ENCODE measurements around the gene CNTN5.

CNTN5 gene

DNA sequence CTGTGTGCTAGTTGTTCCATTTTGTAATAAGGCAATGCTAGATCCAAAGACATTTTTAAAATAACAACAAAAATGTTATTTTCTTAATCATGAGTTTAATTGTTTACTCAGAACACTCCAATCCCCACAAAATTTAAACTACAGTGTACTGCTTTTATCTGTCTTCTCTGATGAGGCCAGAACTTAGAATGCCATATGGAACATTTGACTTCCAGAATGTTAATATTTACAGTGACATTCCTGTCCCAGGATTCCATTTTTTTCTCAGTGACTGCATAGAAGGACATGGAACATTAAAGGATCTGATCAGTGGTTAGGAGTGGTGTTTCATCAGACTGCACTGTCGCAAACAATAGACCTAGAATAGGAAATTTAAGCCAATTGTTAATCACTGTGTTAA, 1171.4 kb downstream of the CNTN5 start:
- no peaks in the 10 kb centered on the region for H3K36me3 ChIP-seq (ENCODE audit: control insufficient read depth, insufficient read depth, low read length)
- H3K4me1 ChIP-seq (ENCODE audit: control insufficient read depth, insufficient read depth, low read length) = no peaks in the 10 kb centered on the region
- no peak overlapping the region for H3K9ac ChIP-seq (ENCODE audit: low read depth, low read length)
- H3K9me3 ChIP-seq (ENCODE audit: control insufficient read depth, insufficient read depth, low read length) = no peaks in the 10 kb centered on the region
- H3K4me3 ChIP-seq (ENCODE audit: low read depth, low read length) = no peak overlapping the region
- no peaks in the 10 kb centered on the region for H3K27me3 ChIP-seq (ENCODE audit: control insufficient read depth, insufficient read depth, low read length)

DNA sequence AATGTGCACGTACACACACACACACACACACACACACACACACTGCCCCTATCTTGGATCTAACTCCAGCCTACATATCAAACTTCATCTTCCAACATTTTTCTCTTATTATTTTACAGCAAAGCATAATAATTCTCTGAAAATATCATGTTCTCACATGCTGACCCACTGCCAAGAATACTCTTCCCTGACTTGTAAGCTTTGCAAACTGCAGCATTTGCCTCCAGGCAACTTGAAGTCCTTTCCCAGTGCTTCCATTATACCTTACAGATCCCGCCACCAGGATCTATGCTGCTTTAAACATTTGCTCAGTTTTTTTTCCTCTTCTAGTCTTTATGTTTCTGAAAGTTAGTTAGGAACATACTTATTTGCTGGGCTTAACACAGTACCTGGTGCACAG, 1183.0 kb downstream of the CNTN5 start:
- Histone ChIP-seq H3K9ac (ENCODE audit: low read depth, low read length) (no peak overlapping the region), H3K9me3 (ENCODE audit: control insufficient read depth, insufficient read depth, low read length) (no peaks in the 10 kb centered on the region), H3K4me3 (ENCODE audit: low read depth, low read length) (no peak overlapping the region), H3K4me1 (ENCODE audit: control insufficient read depth, insufficient read depth, low read length) (no peaks in the 10 kb centered on the region), H3K27me3 (ENCODE audit: control insufficient read depth, insufficient read depth, low read length) (no peaks in the 10 kb centered on the region), H3K36me3 (ENCODE audit: control insufficient read depth, insufficient read depth, low read length) (no peaks in the 10 kb centered on the region)

DNA sequence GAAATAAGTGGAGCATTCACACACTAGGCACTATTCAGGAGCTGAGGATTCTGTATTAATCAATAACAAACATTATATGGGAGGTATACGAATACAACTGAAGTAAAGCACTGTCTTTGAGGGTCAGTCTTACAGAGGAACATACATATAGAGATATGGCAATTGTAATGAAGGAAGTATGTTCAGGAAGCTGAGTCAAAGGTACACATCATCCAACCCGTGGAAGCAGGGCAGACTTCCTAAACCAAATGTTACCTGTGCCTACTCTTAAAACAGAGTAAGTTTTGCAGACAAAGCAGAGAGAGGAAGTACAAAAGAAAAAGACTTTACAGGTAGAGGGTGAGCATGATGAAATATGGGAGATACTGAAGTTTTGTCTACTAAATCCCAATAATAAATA, 1185.2 kb downstream of the CNTN5 start:
- no peak overlapping the region for H3K9ac ChIP-seq (ENCODE audit: low read depth, low read length)
- H3K4me1 ChIP-seq (ENCODE audit: control insufficient read depth, insufficient read depth, low read length) = no peaks in the 10 kb centered on the region
- H3K27me3 ChIP-seq (ENCODE audit: control insufficient read depth, insufficient read depth, low read length) = no peaks in the 10 kb centered on the region
- H3K9me3 ChIP-seq (ENCODE audit: control insufficient read depth, insufficient read depth, low read length) = no peaks in the 10 kb centered on the region
- H3K36me3 ChIP-seq (ENCODE audit: control insufficient read depth, insufficient read depth, low read length) = no peaks in the 10 kb centered on the region
- H3K4me3 ChIP-seq (ENCODE audit: low read depth, low read length) = no peak overlapping the region

DNA sequence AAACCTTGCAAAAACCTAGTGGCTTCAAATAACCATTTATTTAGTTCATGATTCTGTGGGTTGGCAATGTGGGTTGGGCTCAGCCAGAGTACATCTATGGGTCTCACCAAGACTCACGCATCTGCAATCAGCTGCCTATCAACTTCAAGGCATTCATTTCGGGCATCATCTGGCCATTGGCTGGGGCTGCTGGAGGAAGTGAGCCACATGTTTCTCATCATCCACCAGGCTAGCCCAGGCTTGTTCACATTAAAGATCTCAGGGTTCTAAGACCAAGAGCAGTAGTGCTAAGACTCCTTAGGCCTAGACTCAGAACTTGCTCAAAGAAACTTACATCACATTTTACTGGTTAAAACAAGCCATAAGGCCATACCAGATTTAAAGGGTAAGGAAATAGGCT, 1187.5 kb downstream of the CNTN5 start:
- Histone ChIP-seq H3K4me3 (ENCODE audit: low read depth, low read length) (no peak overlapping the region), H3K9me3 (ENCODE audit: control insufficient read depth, insufficient read depth, low read length) (no peaks in the 10 kb centered on the region), H3K9ac (ENCODE audit: low read depth, low read length) (no peak overlapping the region), H3K4me1 (ENCODE audit: control insufficient read depth, insufficient read depth, low read length) (no peaks in the 10 kb centered on the region), H3K36me3 (ENCODE audit: control insufficient read depth, insufficient read depth, low read length) (no peaks in the 10 kb centered on the region), H3K27me3 (ENCODE audit: control insufficient read depth, insufficient read depth, low read length) (no peaks in the 10 kb centered on the region)

DNA sequence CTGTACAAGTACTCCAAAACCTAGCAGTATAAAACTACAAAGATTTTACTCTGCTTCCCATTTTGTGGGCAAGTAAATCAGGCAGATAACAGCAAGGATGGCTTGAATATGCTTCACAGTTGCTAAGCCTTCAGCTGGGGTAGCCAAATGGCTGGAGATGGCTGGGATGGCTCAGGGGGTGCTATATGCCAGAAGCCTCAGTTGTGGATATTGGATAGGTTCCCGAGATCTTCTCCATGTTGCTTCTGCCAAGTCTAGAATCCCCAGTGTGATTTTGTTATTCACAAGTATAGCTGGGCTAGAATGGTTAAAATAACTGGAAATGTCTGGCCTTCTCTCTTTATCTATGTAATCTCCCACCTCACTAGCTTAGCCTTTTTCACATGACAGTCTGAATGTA, 1194.0 kb downstream of the CNTN5 start:
- H3K4me1 ChIP-seq (ENCODE audit: control insufficient read depth, insufficient read depth, low read length) = no peaks in the 10 kb centered on the region
- H3K9ac ChIP-seq (ENCODE audit: low read depth, low read length) = no peak overlapping the region
- H3K4me3 ChIP-seq (ENCODE audit: low read depth, low read length) = no peak overlapping the region
- H3K36me3 ChIP-seq (ENCODE audit: control insufficient read depth, insufficient read depth, low read length) = no peaks in the 10 kb centered on the region
- H3K27me3 ChIP-seq (ENCODE audit: control insufficient read depth, insufficient read depth, low read length) = no peaks in the 10 kb centered on the region
- H3K9me3 ChIP-seq (ENCODE audit: control insufficient read depth, insufficient read depth, low read length) = no peaks in the 10 kb centered on the region

DNA sequence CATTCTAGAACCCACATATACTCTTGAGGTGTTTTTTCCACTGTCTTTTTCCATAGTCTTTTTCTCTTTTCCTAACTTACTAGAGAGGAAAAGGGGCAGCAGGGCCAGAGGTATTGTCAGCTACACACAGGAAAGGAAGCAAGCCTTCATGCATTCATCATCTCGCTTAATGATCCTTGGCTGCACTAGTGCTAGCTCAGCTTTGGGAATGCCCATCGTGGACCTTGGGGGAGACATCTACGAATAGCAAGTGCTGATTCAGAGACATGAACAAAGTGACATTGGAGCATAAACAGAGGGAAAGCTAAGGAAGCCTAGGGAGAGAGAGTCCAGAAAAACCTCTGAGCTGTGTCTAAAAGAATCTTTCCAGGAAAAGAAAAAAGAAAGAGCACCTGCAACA, 1200.1 kb downstream of the CNTN5 start:
- H3K4me3 ChIP-seq (ENCODE audit: low read depth, low read length) = no peak overlapping the region
- H3K9ac ChIP-seq (ENCODE audit: low read depth, low read length) = no peak overlapping the region
- H3K27me3 ChIP-seq (ENCODE audit: control insufficient read depth, insufficient read depth, low read length) = no peaks in the 10 kb centered on the region
- peaks cover 5% of the 10 kb centered on the region for H3K4me1 ChIP-seq (ENCODE audit: control insufficient read depth, insufficient read depth, low read length)
- H3K36me3 ChIP-seq (ENCODE audit: control insufficient read depth, insufficient read depth, low read length) = no peaks in the 10 kb centered on the region
- no peaks in the 10 kb centered on the region for H3K9me3 ChIP-seq (ENCODE audit: control insufficient read depth, insufficient read depth, low read length)

DNA sequence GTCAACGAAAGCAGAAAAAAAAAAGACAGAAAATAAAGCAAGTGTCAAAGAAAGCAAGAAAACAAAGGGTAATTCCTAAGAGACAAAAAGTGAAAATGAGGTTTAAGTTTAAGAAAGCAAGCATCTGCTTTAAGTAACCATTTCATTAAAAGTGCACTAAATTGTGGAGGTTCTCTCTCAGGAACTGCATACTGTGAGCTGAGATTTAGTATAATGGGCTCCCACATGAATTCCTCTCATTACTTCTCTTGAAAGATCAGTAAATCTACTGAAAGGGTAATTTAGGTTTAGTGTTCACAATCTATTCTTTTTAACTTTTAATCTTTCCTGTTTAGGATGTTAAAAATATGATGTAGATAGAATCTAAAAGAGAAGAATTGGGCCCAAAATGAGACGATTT, 1201.0 kb downstream of the CNTN5 start:
- no peaks in the 10 kb centered on the region for H3K36me3 ChIP-seq (ENCODE audit: control insufficient read depth, insufficient read depth, low read length)
- no peaks in the 10 kb centered on the region for H3K27me3 ChIP-seq (ENCODE audit: control insufficient read depth, insufficient read depth, low read length)
- peaks cover 5% of the 10 kb centered on the region for H3K4me1 ChIP-seq (ENCODE audit: control insufficient read depth, insufficient read depth, low read length)
- no peaks in the 10 kb centered on the region for H3K9me3 ChIP-seq (ENCODE audit: control insufficient read depth, insufficient read depth, low read length)
- no peak overlapping the region for H3K9ac ChIP-seq (ENCODE audit: low read depth, low read length)
- H3K4me3 ChIP-seq (ENCODE audit: low read depth, low read length) = no peak overlapping the region

DNA sequence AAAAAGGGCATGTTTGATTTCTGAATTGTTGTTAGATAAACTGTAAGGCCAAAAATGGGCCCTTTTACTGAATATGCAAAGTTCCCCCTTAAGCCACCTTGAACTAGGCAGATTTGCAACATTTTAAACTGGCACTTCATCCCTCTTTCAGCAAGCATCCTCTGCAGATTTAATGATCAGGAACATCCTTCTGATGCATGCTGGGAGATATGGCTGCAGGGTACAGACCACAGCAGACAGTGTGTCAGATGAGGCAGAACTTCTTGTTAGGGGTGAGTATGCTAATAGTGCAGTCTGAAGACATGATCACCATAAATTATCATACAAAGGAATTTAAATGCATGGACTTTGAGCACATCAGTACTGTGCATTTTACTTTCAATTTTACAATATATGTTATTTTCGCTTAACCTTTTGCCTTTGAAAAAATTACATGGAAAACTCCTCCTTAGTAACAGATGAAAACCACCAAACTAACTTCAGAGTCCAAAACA, 1203.8 kb downstream of the CNTN5 start:
- Histone ChIP-seq H3K4me1 (ENCODE audit: control insufficient read depth, insufficient read depth, low read length) (peaks cover 5% of the 10 kb centered on the region), H3K9ac (ENCODE audit: low read depth, low read length) (no peak overlapping the region), H3K27me3 (ENCODE audit: control insufficient read depth, insufficient read depth, low read length) (no peaks in the 10 kb centered on the region), H3K9me3 (ENCODE audit: control insufficient read depth, insufficient read depth, low read length) (no peaks in the 10 kb centered on the region), H3K36me3 (ENCODE audit: control insufficient read depth, insufficient read depth, low read length) (no peaks in the 10 kb centered on the region), H3K4me3 (ENCODE audit: low read depth, low read length) (no peak overlapping the region)

DNA sequence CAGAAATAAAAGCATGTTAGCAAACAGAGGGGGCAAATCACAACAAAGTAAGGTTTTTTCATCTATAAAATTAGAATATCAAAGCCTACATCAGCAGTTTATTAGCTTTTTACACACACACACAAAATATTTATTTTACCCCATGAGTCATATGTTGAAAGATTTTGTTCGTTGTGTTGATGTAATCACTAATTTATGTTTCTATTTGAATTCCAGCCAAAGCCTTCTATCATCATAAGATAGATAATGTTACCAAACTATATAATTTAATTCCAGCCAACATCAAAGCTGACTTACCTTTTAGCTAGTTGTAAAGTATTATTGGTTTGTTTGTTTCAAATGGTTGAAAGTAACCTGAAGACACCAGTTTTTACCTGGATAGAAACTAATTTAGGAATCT, 1208.3 kb downstream of the CNTN5 start:
- peaks cover 3% of the 10 kb centered on the region for H3K4me1 ChIP-seq (ENCODE audit: control insufficient read depth, insufficient read depth, low read length)
- no peaks in the 10 kb centered on the region for H3K9me3 ChIP-seq (ENCODE audit: control insufficient read depth, insufficient read depth, low read length)
- no peak overlapping the region for H3K9ac ChIP-seq (ENCODE audit: low read depth, low read length)
- no peaks in the 10 kb centered on the region for H3K27me3 ChIP-seq (ENCODE audit: control insufficient read depth, insufficient read depth, low read length)
- no peaks in the 10 kb centered on the region for H3K36me3 ChIP-seq (ENCODE audit: control insufficient read depth, insufficient read depth, low read length)
- H3K4me3 ChIP-seq (ENCODE audit: low read depth, low read length) = no peak overlapping the region

DNA sequence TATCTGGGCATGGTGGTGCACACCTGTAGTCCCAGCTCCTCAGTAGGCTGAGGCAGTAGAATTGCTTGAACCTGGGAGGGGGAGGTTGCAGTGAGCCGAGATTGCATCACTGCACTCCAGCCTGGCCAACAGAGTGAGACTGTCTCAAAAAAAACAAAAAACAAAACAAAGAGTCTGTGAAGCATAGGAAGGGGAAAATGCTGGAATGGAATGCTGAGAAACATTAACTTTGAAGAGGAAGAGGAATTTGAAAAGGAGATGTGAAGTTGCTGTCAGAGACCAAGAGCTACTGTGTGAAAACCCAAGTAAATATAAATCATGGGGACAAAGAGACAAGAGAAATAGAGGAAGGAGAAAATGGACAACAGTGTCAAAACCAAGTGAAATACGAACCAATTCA, 1211.3 kb downstream of the CNTN5 start:
- no peaks in the 10 kb centered on the region for H3K27me3 ChIP-seq (ENCODE audit: control insufficient read depth, insufficient read depth, low read length)
- H3K9me3 ChIP-seq (ENCODE audit: control insufficient read depth, insufficient read depth, low read length) = no peaks in the 10 kb centered on the region
- H3K36me3 ChIP-seq (ENCODE audit: control insufficient read depth, insufficient read depth, low read length) = no peaks in the 10 kb centered on the region
- H3K9ac ChIP-seq (ENCODE audit: low read depth, low read length) = no peak overlapping the region
- no peaks in the 10 kb centered on the region for H3K4me1 ChIP-seq (ENCODE audit: control insufficient read depth, insufficient read depth, low read length)
- no peak overlapping the region for H3K4me3 ChIP-seq (ENCODE audit: low read depth, low read length)

DNA sequence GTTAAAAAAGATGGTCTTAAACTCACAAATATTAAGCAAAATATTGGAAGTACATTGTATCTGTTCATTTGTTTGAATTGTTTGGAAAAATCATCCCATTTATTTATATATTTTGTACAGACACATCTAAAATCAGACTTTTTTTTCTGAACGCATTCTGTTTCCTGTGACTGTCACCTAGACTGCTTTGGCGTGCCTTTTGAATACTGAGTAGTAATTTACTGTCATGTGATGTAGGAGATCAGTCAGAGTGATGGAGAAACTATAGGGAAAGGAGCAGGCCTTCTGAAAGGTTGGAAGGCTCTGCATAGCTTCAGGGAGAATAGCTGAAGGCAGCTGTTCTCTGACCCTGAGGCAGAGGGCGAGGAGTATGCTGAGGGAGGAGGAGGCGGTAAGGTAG, 1214.3 kb downstream of the CNTN5 start:
- Histone ChIP-seq H3K36me3 (ENCODE audit: control insufficient read depth, insufficient read depth, low read length) (no peaks in the 10 kb centered on the region), H3K4me3 (ENCODE audit: low read depth, low read length) (no peak overlapping the region), H3K9ac (ENCODE audit: low read depth, low read length) (no peak overlapping the region), H3K4me1 (ENCODE audit: control insufficient read depth, insufficient read depth, low read length) (no peaks in the 10 kb centered on the region), H3K9me3 (ENCODE audit: control insufficient read depth, insufficient read depth, low read length) (no peaks in the 10 kb centered on the region), H3K27me3 (ENCODE audit: control insufficient read depth, insufficient read depth, low read length) (no peaks in the 10 kb centered on the region)

DNA sequence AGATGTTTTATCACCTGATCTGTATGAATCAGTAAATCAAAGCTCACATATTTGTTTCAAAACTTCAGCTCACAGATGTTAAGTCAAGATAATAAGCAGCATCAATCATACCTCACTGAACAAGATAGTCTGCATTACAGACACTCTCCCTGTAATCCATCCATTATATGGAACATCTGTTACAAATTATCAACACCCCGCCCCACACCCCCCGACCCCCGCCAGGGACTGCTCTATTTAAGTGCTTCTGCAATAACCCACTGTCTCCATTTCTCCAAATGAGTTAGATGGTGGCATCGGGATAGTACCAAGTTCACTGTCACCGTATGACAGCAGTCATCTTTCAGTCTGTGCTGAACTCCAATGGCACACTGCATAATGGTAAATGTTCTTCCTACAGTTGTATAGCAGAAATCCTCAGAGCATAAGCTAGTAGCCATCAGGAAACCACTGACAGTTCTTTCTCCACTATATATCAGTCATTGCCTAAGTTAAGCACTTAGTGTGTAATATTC, 1219.3 kb downstream of the CNTN5 start:
- no peaks in the 10 kb centered on the region for H3K27me3 ChIP-seq (ENCODE audit: control insufficient read depth, insufficient read depth, low read length)
- no peaks in the 10 kb centered on the region for H3K9me3 ChIP-seq (ENCODE audit: control insufficient read depth, insufficient read depth, low read length)
- no peaks in the 10 kb centered on the region for H3K36me3 ChIP-seq (ENCODE audit: control insufficient read depth, insufficient read depth, low read length)
- H3K4me1 ChIP-seq (ENCODE audit: control insufficient read depth, insufficient read depth, low read length) = no peaks in the 10 kb centered on the region
- no peak overlapping the region for H3K9ac ChIP-seq (ENCODE audit: low read depth, low read length)
- no peak overlapping the region for H3K4me3 ChIP-seq (ENCODE audit: low read depth, low read length)

DNA sequence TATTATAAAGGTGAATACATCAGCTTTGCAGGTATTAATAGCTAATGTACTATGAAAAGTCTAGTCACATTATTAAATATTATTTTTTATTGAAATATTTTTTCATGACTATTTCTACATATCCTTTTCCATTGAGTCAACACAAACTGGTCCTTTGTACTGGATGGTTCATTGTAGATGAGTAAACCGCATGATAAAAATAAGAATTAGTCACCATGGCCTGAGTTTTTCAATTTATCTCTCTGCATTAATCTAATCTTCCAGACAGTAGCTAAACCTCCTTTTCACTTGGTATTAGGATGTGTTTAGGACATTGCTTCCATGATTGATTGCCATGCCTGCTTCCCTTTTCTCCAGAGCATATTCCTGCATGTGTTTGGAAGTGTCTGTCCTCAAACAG, 1227.0 kb downstream of the CNTN5 start:
- Histone ChIP-seq H3K9ac (ENCODE audit: low read depth, low read length) (no peak overlapping the region), H3K27me3 (ENCODE audit: control insufficient read depth, insufficient read depth, low read length) (no peaks in the 10 kb centered on the region), H3K9me3 (ENCODE audit: control insufficient read depth, insufficient read depth, low read length) (no peaks in the 10 kb centered on the region), H3K4me1 (ENCODE audit: control insufficient read depth, insufficient read depth, low read length) (peaks cover 3% of the 10 kb centered on the region), H3K36me3 (ENCODE audit: control insufficient read depth, insufficient read depth, low read length) (no peaks in the 10 kb centered on the region), H3K4me3 (ENCODE audit: low read depth, low read length) (no peak overlapping the region)
